Choroid plexus epithelial cell (primary cell): ENCODE measurements around the gene SYNE2.

ENCODE experiments used
- DNase-seq: peaks from one replicate; pipeline ENCODE4 v3.0.0-alpha.2; 2010; ENCODE audit warnings: low read depth
- H3K4me3 ChIP-seq: 2 replicates; pipeline ENCODE4 v1.5.1; 2011; ENCODE audit warnings: low read depth, mild to moderate bottlenecking, control low read depth, low read length, moderate library complexity
- TF ChIP-seq, protein P1 (sequence below): conservative IDR thresholded peaks from 2 replicates; pipeline ENCODE4 v1.5.1; 2011; ENCODE audit warnings: low read depth, mild to moderate bottlenecking, control low read depth, inconsistent platforms, low read length, moderate library complexity

Gene SYNE2

DNA sequence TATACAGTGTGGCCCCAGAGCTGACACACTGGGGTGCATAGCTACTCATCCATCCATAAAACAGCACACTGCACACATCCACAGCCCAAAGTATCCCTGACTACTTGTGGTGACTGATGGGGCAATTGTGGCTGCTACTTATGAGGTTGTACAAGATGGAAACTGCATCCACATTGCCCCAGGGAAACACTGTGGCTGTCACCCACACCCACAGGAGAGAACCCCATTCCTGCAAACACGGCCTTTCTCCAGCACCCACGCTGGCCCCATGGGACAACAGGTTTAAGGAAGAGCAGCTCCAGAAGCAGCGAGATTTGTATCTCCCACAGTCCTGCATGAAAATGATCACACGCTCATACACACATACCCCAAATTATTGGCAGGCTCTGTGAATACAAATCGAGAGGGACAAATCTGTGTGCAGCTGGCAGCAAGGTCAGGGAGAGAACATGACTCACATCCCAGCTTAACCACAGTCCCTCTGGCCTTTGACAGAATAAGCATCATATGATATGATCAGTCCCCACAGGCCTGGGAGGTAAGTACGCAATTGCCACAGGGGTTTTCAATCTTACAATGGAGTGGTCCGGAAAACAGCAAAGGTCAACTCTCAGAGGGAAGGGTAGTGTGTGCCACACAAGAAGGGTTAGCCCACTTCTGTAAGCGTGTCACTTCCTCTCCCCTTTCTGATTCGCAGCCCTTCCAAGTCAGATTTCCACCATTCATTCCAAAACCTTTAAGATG, 379.5 kb downstream of the SYNE2 start:
- DNase-seq = peak; percentile 95
- no peak overlapping the region for H3K4me3 ChIP-seq
- TF ChIP-seq, protein P1, sequence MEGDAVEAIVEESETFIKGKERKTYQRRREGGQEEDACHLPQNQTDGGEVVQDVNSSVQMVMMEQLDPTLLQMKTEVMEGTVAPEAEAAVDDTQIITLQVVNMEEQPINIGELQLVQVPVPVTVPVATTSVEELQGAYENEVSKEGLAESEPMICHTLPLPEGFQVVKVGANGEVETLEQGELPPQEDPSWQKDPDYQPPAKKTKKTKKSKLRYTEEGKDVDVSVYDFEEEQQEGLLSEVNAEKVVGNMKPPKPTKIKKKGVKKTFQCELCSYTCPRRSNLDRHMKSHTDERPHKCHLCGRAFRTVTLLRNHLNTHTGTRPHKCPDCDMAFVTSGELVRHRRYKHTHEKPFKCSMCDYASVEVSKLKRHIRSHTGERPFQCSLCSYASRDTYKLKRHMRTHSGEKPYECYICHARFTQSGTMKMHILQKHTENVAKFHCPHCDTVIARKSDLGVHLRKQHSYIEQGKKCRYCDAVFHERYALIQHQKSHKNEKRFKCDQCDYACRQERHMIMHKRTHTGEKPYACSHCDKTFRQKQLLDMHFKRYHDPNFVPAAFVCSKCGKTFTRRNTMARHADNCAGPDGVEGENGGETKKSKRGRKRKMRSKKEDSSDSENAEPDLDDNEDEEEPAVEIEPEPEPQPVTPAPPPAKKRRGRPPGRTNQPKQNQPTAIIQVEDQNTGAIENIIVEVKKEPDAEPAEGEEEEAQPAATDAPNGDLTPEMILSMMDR = no peak

DNA sequence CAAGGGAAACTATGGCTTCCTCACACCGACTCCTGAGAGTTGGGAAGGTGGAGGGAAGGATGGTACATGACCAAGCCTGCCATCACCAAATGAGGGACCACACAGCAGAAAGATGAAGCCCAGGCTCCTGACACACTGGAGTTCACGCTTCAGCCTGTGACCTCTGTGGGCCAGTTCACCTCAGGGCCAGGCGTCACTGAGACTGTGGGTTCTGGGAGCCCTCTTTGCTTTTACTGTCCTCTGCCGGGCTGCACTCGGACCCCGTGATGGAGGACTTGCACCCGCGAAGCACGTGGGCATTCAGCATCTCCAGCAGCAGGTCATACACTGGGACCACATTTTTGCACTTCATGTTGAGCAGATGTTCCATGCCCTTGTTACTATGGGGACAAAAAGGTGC, 380.1 kb downstream of the SYNE2 start:
- no peak for DNase-seq
- TF ChIP-seq, protein P1 = no peak
- H3K4me3 ChIP-seq = no peak overlapping the region

DNA sequence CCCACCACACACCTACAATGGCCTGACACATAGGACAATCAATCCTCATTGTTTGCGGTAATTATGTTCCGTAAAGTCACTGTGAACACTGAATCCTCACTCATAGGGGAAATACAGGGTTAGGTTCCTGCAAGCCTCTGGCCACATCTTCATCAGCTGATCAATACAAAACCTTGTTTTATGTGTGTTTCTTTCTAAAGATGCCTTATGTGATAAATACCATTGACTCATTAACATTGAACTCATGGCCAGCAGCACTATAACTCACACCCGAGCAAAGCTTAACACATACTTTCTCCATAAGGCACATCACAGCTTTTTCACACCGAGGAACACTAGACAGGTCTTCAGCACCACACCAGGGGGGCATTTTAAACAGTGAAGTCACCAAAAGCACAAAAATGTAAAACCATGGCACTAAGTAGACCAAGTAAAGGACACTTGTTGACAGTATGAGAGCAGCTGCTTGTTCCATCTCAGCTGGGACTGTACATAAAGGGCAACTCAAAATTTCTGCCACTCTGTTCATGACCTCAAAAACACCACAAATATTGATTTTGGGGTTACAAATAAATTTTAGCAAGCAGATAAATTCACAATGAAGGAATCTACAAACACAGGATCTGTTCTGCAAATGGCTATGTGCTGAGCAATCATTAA, 380.9 kb downstream of the SYNE2 start:
- TF ChIP-seq, protein P1 = no peak
- peak; percentile 41 for DNase-seq
- H3K4me3 ChIP-seq = no peak overlapping the region

DNA sequence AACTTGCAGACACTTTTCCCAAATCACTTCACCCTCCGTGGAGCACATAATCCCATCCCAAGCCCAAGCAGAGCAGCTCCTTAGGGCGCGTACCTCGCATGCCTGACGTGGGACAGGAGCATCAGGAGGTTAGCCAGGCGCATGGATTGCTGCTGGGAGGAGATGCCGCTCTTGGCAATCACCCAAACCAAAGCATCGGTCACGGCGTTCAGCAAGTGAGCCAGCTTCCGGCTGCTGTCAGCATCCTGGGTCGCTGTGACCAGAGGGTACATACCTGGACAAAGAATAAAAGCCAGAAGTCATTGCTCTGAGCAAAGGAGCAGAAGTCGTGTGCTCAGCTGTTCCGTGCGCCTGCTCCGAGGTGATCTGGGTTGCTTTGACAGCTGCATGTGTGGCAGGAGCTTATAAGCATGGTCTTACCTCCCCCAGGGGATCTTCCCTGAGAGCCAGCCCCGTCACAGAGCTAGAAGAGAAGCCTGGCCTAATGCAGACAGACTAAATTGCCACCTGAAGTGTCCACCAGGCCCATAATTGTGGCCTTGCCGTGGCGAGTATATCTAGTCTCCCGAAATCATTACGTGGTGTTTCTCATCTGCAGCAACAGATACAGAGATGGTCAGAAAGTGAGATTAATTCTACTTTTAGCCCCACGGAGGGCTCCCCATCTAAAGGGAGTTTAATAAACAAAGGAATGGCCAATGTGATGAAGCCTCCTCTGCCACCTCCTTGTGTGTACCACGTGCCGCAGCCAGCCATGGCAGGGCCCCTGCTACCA, 382.3 kb downstream of the SYNE2 start:
- no peak overlapping the region for H3K4me3 ChIP-seq
- TF ChIP-seq, protein P1 = no peak
- DNase-seq = peak; percentile 76

DNA sequence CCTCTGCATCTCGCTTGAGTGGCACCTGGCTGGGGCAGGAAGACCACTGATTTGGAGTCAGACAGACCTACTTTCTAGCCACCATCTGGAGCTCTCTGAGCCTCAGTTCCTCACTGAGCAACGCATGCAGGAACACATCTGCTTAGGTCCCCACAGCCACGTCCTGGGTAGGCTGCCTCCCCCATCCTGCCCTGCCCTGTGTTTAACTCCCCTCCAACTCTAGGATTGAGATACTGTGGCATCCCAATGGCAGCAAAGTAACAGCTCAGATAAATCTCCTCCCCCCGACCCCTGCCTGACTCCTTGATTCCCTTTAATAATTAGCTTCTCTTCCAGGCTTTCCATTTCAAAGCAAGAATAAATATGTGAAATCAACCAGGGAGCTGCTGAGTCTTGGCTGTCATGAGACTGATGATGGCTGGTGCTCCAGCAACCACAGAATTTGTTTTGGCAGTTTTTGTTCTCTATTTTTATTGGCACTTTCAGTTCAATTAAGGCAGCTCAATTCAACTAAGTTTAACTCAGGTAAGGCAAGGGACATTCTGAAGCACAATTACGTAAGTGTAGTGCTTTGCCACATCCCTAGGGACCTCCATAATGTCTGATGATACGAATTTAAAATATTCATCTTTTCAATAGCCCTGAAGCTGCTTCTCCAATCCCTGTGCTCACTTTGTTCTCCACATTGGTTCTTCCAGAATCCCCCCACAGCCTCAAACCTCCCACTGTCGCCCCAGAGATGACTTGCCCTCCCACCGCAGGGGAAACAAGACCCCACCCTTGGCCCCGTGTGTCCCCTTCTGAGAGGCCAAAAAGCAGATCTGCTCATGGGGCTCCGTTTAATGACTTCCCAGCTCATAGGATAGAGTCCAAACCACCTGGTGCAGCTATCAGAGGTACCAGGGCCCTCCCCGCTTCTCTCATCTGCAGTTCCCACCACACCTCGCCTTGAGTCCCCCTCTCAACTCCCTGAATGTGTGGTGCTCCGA, 383.1 kb downstream of the SYNE2 start:
- no peak for DNase-seq
- H3K4me3 ChIP-seq = no peak overlapping the region
- TF ChIP-seq, protein P1 = no peak

DNA sequence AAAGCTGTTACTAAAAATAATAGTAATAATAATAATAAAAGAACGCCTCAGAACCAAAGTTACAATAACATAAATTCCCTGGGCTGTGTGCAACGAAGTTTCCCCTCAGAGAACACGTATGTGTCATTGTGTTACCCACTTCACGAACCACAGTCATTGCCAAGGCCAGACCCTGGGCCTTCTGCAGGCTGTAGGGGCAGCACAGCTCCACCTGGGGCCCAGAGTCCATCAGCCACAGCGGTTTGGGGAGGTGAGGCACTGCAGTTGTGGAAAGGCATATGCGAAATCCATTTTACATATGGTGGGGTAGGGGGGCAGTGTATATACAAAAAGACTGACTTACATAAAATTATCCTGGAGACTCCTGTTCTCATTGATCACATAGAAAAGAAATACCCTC, 385.2 kb downstream of the SYNE2 start:
- TF ChIP-seq, protein P1 = no peak
- no peak overlapping the region for H3K4me3 ChIP-seq
- no peak for DNase-seq
